GM23248 (cell line): ENCODE results near the gene RPL13A. TPM values are rescaled to one million over a fixed set of nuclear protein-coding genes. Genes with fewer than 3 reads are reported as not detected.

Source experiments
- DNase-seq: peaks from one replicate; pipeline ENCODE4 v3.0.0-alpha.2; 2015
- H2AFZ ChIP-seq: fragments of 200-600 bp; sonication (generic); 2 replicates; pipeline ENCODE4 v1.6.1; 2016; ENCODE audit warnings: antibody characterized with exemption
- H3F3A ChIP-seq: fragments of 200-600 bp; sonication (generic); 2 replicates; pipeline ENCODE4 v1.6.1; 2016; ENCODE audit warnings: mild to moderate bottlenecking, antibody characterized with exemption, mixed run types; ENCODE audit not compliant: insufficient read depth
- H3K27ac ChIP-seq: fragments of 200-600 bp; sonication (generic); 2 replicates; pipeline ENCODE4 v1.5.1; 2016; ENCODE audit warnings: mild to moderate bottlenecking
- H3K27me3 ChIP-seq: fragments of 200-600 bp; sonication (generic); replicated peaks from 2 replicates; pipeline ENCODE4 v1.6.1; 2016; ENCODE audit warnings: mild to moderate bottlenecking; ENCODE audit not compliant: insufficient read depth
- H3K36me3 ChIP-seq: fragments of 200-600 bp; sonication (generic); 2 replicates; pipeline ENCODE4 v1.6.1; 2016; ENCODE audit warnings: low read depth, mild to moderate bottlenecking
- H3K4me1 ChIP-seq: fragments of 200-600 bp; sonication (generic); 2 replicates; pipeline ENCODE4 v1.6.1; 2016; ENCODE audit warnings: mild to moderate bottlenecking; ENCODE audit not compliant: insufficient read depth
- H3K4me2 ChIP-seq: fragments of 200-600 bp; sonication (generic); one replicate; pipeline ENCODE4 v1.6.1; 2016; ENCODE audit warnings: mild to moderate bottlenecking; ENCODE audit not compliant: unreplicated experiment
- H3K4me3 ChIP-seq: fragments of 200-600 bp; sonication (generic); 2 replicates; pipeline ENCODE4 v1.5.1; 2016; ENCODE audit warnings: mild to moderate bottlenecking
- H3K79me2 ChIP-seq: fragments of 200-600 bp; sonication (generic); 2 replicates; pipeline ENCODE4 v1.6.1; 2016; ENCODE audit warnings: mild to moderate bottlenecking; ENCODE audit not compliant: insufficient read depth
- H3K9ac ChIP-seq: fragments of 200-600 bp; sonication (generic); 2 replicates; pipeline ENCODE4 v1.6.1; 2016; ENCODE audit warnings: mild to moderate bottlenecking
- H3K9me2 ChIP-seq: fragments of 200-600 bp; sonication (generic); 2 replicates; pipeline ENCODE4 v1.6.1; 2016; ENCODE audit warnings: mixed run types, mild to moderate bottlenecking, moderate library complexity; ENCODE audit not compliant: insufficient read depth
- H3K9me3 ChIP-seq: fragments of 200-600 bp; sonication (generic); one replicate; pipeline ENCODE4 v1.6.1; 2017; ENCODE audit warnings: low read depth
- H4K20me1 ChIP-seq: fragments of 200-600 bp; sonication (generic); 2 replicates; pipeline ENCODE4 v1.6.0; 2016; ENCODE audit not compliant: insufficient read depth
- EZH2 ChIP-seq: fragments of 200-600 bp; sonication (generic); IDR thresholded peaks from 2 replicates; pipeline ENCODE4 v1.6.1; 2018; ENCODE audit warnings: antibody characterized with exemption, mild to moderate bottlenecking; ENCODE audit not compliant: insufficient read depth, poor library complexity, severe bottlenecking
- EZH2phosphoT487 ChIP-seq: fragments of 200-600 bp; sonication (generic); IDR thresholded peaks from 2 replicates; pipeline ENCODE4 v1.6.1; 2018; ENCODE audit warnings: antibody characterized with exemption, moderate library complexity, mild to moderate bottlenecking, low read depth; ENCODE audit not compliant: insufficient read depth
- WGBS, 2 experiments: methylation state at CpG; one replicate each; pipeline ENCODE4 v1.1.6; 2015 to 2017; ENCODE audit warnings: low lambda C conversion rate in 2 of 2, low coverage in 1 of 2; ENCODE audit errors: missing lambda C conversion rate in 2 of 2; 5-methylcytosine and 5-hydroxymethylcytosine counted together
- in situ Hi-C: fragments of 300-500 bp; cut with MboI; formaldehyde crosslinking; loops from 2 replicates; pipeline ENCODE4 v1.15.0; 2020
- polyA plus RNA-seq: library from polyadenylated mRNA; unstranded; fragments of >200 nt; fragmentation: Nextera tagmentation; extraction: Ambion mirVana; gene quantifications from 2 replicates; pipeline ENCODE4 v1.2.1, GENCODE V29; 2016
- total RNA-seq: library from RNA; depleted of rRNA; stranded (reverse); fragments of >200 nt; shearing (Covaris generic); gene quantifications from 2 replicates; pipeline ENCODE4 v1.2.3, GENCODE V29; 2014

Gene RPL13A
- total and polyA plus RNA-seq, 2 experiments from 2014 or later, result 893 to 2,272 TPM

GRCh38 chr19:49489601-49490167, 2.3 kb downstream of the RPL13A start:
- H3K9me3 ChIP-seq, result no peaks in the 10 kb centered on the region
- peaks cover 12% of the 10 kb centered on the region; the same call in 1 of the 2 replicates for H4K20me1 ChIP-seq
- peaks cover 7% of the 10 kb centered on the region; the same call in 1 of the 2 replicates for H3K4me1 ChIP-seq
- DNase-seq, result peak; percentile 52
- peaks cover 45% of the 10 kb centered on the region for H3K79me2 ChIP-seq
- H3K36me3 ChIP-seq, result peaks cover 44% of the 10 kb centered on the region
- peaks cover 53% of the 10 kb centered on the region for H3F3A ChIP-seq
- in situ Hi-C loops, result no loop called here
- H2AFZ ChIP-seq, result no peak overlapping the region
- H3K4me2 ChIP-seq, result peak overlapping the region; percentile 99
- peak overlapping the region; percentile 99 for H3K9ac ChIP-seq
- H3K9me2 ChIP-seq, result no peaks in the 10 kb centered on the region
- TF ChIP-seq EZH2phosphoT487 (no peak), EZH2 (no peak)
- 56 to 65% methylated on average over 15 of the region's 15 CpGs for WGBS, 2 experiments
- H3K4me3 ChIP-seq, result peak overlapping the region; percentile 92
- peak overlapping the region; percentile 86 for H3K27ac ChIP-seq
- H3K27me3 ChIP-seq, result no peaks in the 10 kb centered on the region

- in situ Hi-C loops, result no loop called here
- Histone ChIP-seq H3K79me2 (peaks cover 45% of the 10 kb centered on the region), H3K4me3 (peak overlapping the region; percentile 92), H3K27me3 (no peaks in the 10 kb centered on the region), H3K9ac (peak overlapping the region; percentile 99), H3K36me3 (peaks cover 44% of the 10 kb centered on the region), H3K9me2 (no peaks in the 10 kb centered on the region), H2AFZ (no peak overlapping the region), H3K9me3 (no peaks in the 10 kb centered on the region), H3F3A (peaks cover 60% of the 10 kb centered on the region), H3K4me1 (peaks cover 7% of the 10 kb centered on the region; the same call in 1 of the 2 replicates), H3K27ac (peak overlapping the region; percentile 86), H4K20me1 (peaks cover 12% of the 10 kb centered on the region; the same call in 1 of the 2 replicates), H3K4me2 (peak overlapping the region; percentile 99)
- DNase-seq, result no peak
- 86 to 88% methylated on average over 26 to 27 of the region's 27 CpGs for WGBS, 2 experiments
- no peak for TF ChIP-seq EZH2
- no peak for TF ChIP-seq EZH2phosphoT487
These were observed 3.0 kb downstream of the RPL13A start for GRCh38 chr19:49490287-49491029.

- Histone ChIP-seq H3K79me2 (peaks cover 45% of the 10 kb centered on the region), H2AFZ (no peak overlapping the region), H3K4me1 (peaks cover 7% of the 10 kb centered on the region; the same call in 1 of the 2 replicates), H3K4me3 (no peak overlapping the region), H3K9me3 (no peaks in the 10 kb centered on the region), H3F3A (peaks cover 63% of the 10 kb centered on the region), H3K4me2 (no peak overlapping the region), H3K27ac (peak overlapping the region; percentile 86), H3K27me3 (no peaks in the 10 kb centered on the region), H3K9ac (peak overlapping the region; percentile 99), H3K9me2 (no peaks in the 10 kb centered on the region), H4K20me1 (peaks cover 12% of the 10 kb centered on the region; the same call in 1 of the 2 replicates), H3K36me3 (peaks cover 44% of the 10 kb centered on the region)
- TF ChIP-seq EZH2phosphoT487 (no peak), EZH2 (no peak)
- DNase-seq, result no peak
- in situ Hi-C loops, result no loop called here
- WGBS, 2 experiments, result 71 to 74% methylated on average over 16 to 17 of the region's 17 CpGs
These were observed 3.8 kb downstream of the RPL13A start for GRCh38 chr19:49491030-49491803.

GRCh38 chr19:49491804-49492572, 4.6 kb downstream of the RPL13A start:
- Histone ChIP-seq H3K27ac (peak overlapping the region; percentile 38), H3K9me2 (no peaks in the 10 kb centered on the region), H3K9ac (no peak overlapping the region), H3K4me3 (no peak overlapping the region), H2AFZ (no peak overlapping the region), H3K4me1 (peaks cover 7% of the 10 kb centered on the region; the same call in 1 of the 2 replicates), H3K27me3 (no peaks in the 10 kb centered on the region), H3K79me2 (peaks cover 52% of the 10 kb centered on the region), H3F3A (peaks cover 63% of the 10 kb centered on the region), H3K4me2 (no peak overlapping the region), H3K9me3 (no peaks in the 10 kb centered on the region), H4K20me1 (peaks cover 12% of the 10 kb centered on the region; the same call in 1 of the 2 replicates), H3K36me3 (peaks cover 44% of the 10 kb centered on the region)
- TF ChIP-seq EZH2, result no peak
- no peak for TF ChIP-seq EZH2phosphoT487
- no peak for DNase-seq
- in situ Hi-C loops, result no loop called here
- WGBS, 2 experiments, result 59 to 61% methylated on average over 7 of the region's 7 CpGs
